Upper lobe of left lung (tissue), 6 donors: ENCODE results near the gene DNAJA2. TPM values are rescaled to one million over a fixed set of nuclear protein-coding genes. Genes with fewer than 3 reads are reported as not detected.
"Not testable (repeated sequence)": the region's sequence is repeated elsewhere in the genome, so short reads cannot be mapped to it uniquely, and the experiment has no call there.

Source experiments
- ATAC-seq, 2 donors: fragments of 200-7000 bp; cut with Tn5 transposase; one replicate each; pipeline ENCODE4 v1.9.1; 2022; ENCODE audit warnings: mild to moderate bottlenecking in 2 of 2, moderate library complexity in 2 of 2; ENCODE audit not compliant: low FRiP score in 2 of 2
- DNase-seq, 2 donors: peaks; one replicate each; pipeline ENCODE4 v3.0.0-alpha.2; 2019 to 2020
- H3K27ac ChIP-seq, 4 donors: fragments of 200-600 bp; sonication (generic); one replicate each; pipeline ENCODE4 v1.5.1; 2016 to 2019
- H3K27me3 ChIP-seq, 4 donors: fragments of 200-600 bp; sonication (generic); one replicate each; pipeline ENCODE4 v1.5.1; 2017 to 2019
- H3K36me3 ChIP-seq, 4 donors: fragments of 200-600 bp; sonication (generic); one replicate each; pipeline ENCODE4 v1.5.1; 2016 to 2019
- H3K4me1 ChIP-seq, 4 donors: fragments of 200-600 bp; sonication (generic); one replicate each; pipeline ENCODE4 v1.5.1; 2018 to 2019
- H3K4me3 ChIP-seq, 4 donors: fragments of 200-600 bp; sonication (generic); one replicate each; pipeline ENCODE4 v1.5.1; 2017 to 2019; ENCODE audit warnings: mild to moderate bottlenecking in 2 of 4, moderate library complexity in 1 of 4
- H3K9me3 ChIP-seq, 4 donors: fragments of 200-600 bp; sonication (generic); one replicate each; pipeline ENCODE4 v1.5.1; 2018 to 2019
- CTCF ChIP-seq, 6 experiments: fragments of 450-650 bp in 4 of 6; fragments of 200-600 bp in 2 of 6; sonication (generic) in 2 of 6; IDR thresholded peaks; one replicate each; pipeline ENCODE4 v1.5.1; 2016 to 2019; ENCODE audit warnings: antibody characterized with exemption in 6 of 6
- EP300 ChIP-seq, 4 donors: sonication (generic); formaldehyde crosslinking; IDR thresholded peaks; one replicate each; pipeline ENCODE4 v1.5.1; 2017; ENCODE audit warnings: antibody characterized with exemption in 4 of 4, control low read depth in 2 of 4
- POLR2A ChIP-seq, 4 donors: fragments of 450-650 bp; IDR thresholded peaks; one replicate each; pipeline ENCODE4 v1.5.1; 2016 to 2017; ENCODE audit warnings: antibody characterized with exemption in 4 of 4, mild to moderate bottlenecking in 2 of 4
- POLR2AphosphoS5 ChIP-seq, 2 donors: sonication (generic); formaldehyde crosslinking; IDR thresholded peaks; one replicate each; pipeline ENCODE4 v1.5.1; 2017; ENCODE audit warnings: antibody characterized with exemption in 2 of 2
- WGBS, 2 donors: methylation state at CpG; one replicate each; pipeline ENCODE4 v1.1.5; 2017 to 2018; 5-methylcytosine and 5-hydroxymethylcytosine counted together
- total RNA-seq, 6 donors: library from RNA; depleted of rRNA in 4 of 6; stranded (reverse); fragments of >200 nt in 4 of 6; gene quantifications; one replicate each; pipeline versions ENCODE4 v1.1.0 to v1.2.1, GENCODE V29; 2016 to 2021
- donor health status: DM: no; HTN: no; CAD: no; lungs with moderate emphysema.
- donor health status: DM: no; HTN: yes; CAD: no; lungs with severe emphysema.

DNAJA2 gene
- total RNA-seq, 6 donors from 2014 or later, result 15.7 to 51.2 (median 41.0) TPM

DNA sequence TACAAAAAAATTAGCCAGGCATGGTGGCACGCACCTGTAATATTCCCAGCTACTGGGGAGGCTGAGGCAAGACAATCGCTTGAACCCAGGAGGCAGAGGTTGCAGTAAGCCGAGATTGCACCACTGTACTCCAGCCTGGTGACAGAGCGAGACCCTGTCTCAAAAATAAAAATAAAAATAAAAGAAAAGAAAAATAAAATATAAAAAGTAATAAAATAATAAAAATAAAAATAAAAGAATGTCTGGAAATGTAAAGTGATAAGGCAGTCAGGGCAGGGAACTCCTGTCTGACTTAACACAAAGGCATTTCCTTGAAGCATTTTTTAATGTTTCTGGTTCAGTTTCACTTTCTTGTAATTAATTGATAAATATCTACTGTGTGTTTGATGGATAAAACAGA is 34.7 kb upstream of the DNAJA2 start:
- Histone ChIP-seq H3K9me3 (no peaks in the 10 kb centered on the region), H3K4me1 (no peaks in the 10 kb centered on the region), H3K27me3 (no peaks in the 10 kb centered on the region), H3K27ac (no peak overlapping the region), H3K36me3 (no peaks in the 10 kb centered on the region), H3K4me3 (no peak overlapping the region)
- 88 to 94% methylated on average over 4 of the region's 4 CpGs for WGBS, 2 donors
- DNase-seq, result no peak
- TF ChIP-seq CTCF (IDR thresholded peaks at IDR 0.05) (no peak), POLR2A (IDR thresholded peaks at IDR 0.05) (no peak), EP300 (IDR thresholded peaks at IDR 0.05) (no peak)
- no peak for ATAC-seq

- H3K4me3 ChIP-seq, result no peak overlapping the region
- ATAC-seq (no peak), DNase-seq (no peak)
- TF ChIP-seq CTCF (IDR thresholded peaks at IDR 0.05), result no peak
- H3K9me3 ChIP-seq, result no peaks in the 10 kb centered on the region
- WGBS, 2 donors, result 88 to 91% methylated on average over 2 of the region's 2 CpGs
- no peaks in the 10 kb centered on the region for H3K4me1 ChIP-seq
- no peak overlapping the region for H3K27ac ChIP-seq
- no peaks in the 10 kb centered on the region for H3K27me3 ChIP-seq
- no peaks in the 10 kb centered on the region for H3K36me3 ChIP-seq
Observed at GRCh38 chr16:47004652-47005051, 31.2 kb upstream of the DNAJA2 start.

DNA sequence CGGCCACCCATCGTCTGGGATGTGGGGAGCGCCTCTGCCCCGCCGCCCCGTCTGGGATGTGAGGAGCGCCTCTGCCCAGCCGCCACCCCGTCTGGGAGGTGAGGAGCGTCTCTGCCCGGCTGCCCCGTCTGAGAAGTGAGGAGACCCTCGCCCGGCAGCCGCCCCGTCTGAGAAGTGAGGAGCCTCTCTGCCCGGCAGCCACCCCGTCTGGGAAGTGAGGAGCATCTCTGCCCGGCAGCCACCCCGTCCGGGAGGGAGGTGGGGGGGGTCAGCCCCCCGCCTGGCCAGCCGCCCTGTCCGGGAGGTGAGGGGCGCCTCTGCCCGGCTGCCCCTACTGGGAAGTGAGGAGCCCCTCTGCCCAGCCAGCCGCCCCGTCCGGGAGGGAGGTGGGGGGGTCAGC is 26.6 kb upstream of the DNAJA2 start:
- not testable (repeated sequence) for H3K4me1 ChIP-seq, H3K4me3 ChIP-seq, H3K9me3 ChIP-seq, H3K27ac ChIP-seq, ATAC-seq, H3K36me3 ChIP-seq, H3K27me3 ChIP-seq
- WGBS, 2 donors, result 94 to 96% methylated on average over 10 to 11 of the region's 29 CpGs
- peak in 1 of 2 donors; percentile 72 for DNase-seq

DNA sequence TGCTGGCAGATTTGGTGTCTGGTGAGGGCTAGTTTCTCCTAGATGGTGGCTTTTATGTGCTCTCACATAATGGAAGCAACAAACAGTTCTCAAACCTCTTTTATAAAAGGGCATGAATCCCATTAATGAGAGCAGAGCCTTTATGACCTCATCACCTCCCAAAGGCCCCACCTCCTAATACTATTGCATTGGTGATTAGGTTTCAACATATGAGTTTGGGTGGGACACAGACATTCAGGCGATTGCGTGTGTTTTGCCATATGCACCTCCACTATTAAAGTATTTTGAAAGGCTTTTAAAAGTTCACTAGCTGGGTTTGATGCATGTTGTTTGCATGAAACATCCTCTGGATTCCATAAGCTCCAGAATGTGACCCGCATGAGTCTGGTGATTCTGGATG is 24.4 kb upstream of the DNAJA2 start:
- Histone ChIP-seq H3K27ac (no peak overlapping the region), H3K4me1 (no peaks in the 10 kb centered on the region), H3K9me3 (no peaks in the 10 kb centered on the region), H3K36me3 (no peaks in the 10 kb centered on the region), H3K4me3 (no peak overlapping the region), H3K27me3 (no peaks in the 10 kb centered on the region)
- no peak for ATAC-seq
- no peak for TF ChIP-seq POLR2A (IDR thresholded peaks at IDR 0.05)
- no peak for TF ChIP-seq EP300 (IDR thresholded peaks at IDR 0.05)
- no peak for TF ChIP-seq POLR2AphosphoS5 (IDR thresholded peaks at IDR 0.05)
- no peak for TF ChIP-seq CTCF (IDR thresholded peaks at IDR 0.05)
- WGBS, 2 donors, result 96 to 98% methylated on average over 3 of the region's 3 CpGs
- no peak for DNase-seq

GRCh38 chr16:46996952-46997458 is 23.5 kb upstream of the DNAJA2 start:
- WGBS, 2 donors, result 91 to 96% methylated on average over 2 of the region's 2 CpGs
- no peaks in the 10 kb centered on the region for H3K27me3 ChIP-seq
- no peak overlapping the region for H3K4me3 ChIP-seq
- no peaks in the 10 kb centered on the region for H3K36me3 ChIP-seq
- no peaks in the 10 kb centered on the region for H3K9me3 ChIP-seq
- no peaks in the 10 kb centered on the region for H3K4me1 ChIP-seq
- TF ChIP-seq CTCF (IDR thresholded peaks at IDR 0.05) (no peak), POLR2AphosphoS5 (IDR thresholded peaks at IDR 0.05) (no peak), EP300 (IDR thresholded peaks at IDR 0.05) (no peak), POLR2A (IDR thresholded peaks at IDR 0.05) (no peak)
- H3K27ac ChIP-seq, result no peak overlapping the region
- ATAC-seq (no peak), DNase-seq (no peak)
